Endothelial cell of umbilical vein (primary cell): ENCODE measurements around the gene WAPL. TPM values are rescaled to one million over a fixed set of nuclear protein-coding genes. Genes with fewer than 3 reads are reported as not detected.

Experiments used
- BruUV-seq: library from RNA; stranded (reverse); fragments of 400-500 nt; replicated peaks from 2 replicates; lab custom pipeline; 2021; lab: Mats Ljungman, UMichigan
- CTCF ChIA-PET: fragments of 300-600, 350-600 bp; sonication (Branson Sonifier 250); formaldehyde crosslinking; loops from one replicate; lab custom pipeline; 2021; ENCODE audit warnings: antibody characterized with exemption, inconsistent platforms; lab: Charles Lee
- POLR2A ChIA-PET: fragments of 300-600, 350-600 bp; sonication (Branson Sonifier 250); formaldehyde crosslinking; loops from one replicate; lab custom pipeline; 2021; ENCODE audit warnings: antibody characterized with exemption, inconsistent platforms; lab: Charles Lee
- DNase-seq: peaks from one replicate; pipeline ENCODE4 v3.0.0-alpha.2; 2011; ENCODE audit warnings: low read depth, low spot score
- FAIRE-seq: peaks from 2 replicates; lab custom pipeline; 2011; peaks lifted over from hg19 to GRCh38; lab: Jason Lieb, UNC
- H2AFZ ChIP-seq: 2 replicates; pipeline ENCODE4 v1.6.0; 2012; ENCODE audit warnings: low read depth, low read length, control low read depth, inconsistent platforms
- H3K27ac ChIP-seq: 2 replicates; pipeline ENCODE4 v1.5.1; 2011; ENCODE audit warnings: low read depth, mild to moderate bottlenecking, control low read depth, low read length, moderate library complexity; ENCODE audit not compliant: insufficient read depth
- H3K27me3 ChIP-seq, 2 experiments: 2 replicates each; pipeline versions ENCODE4 v1.6.0 to v1.6.1; 2011; ENCODE audit warnings: low read length in 2 of 2, mixed read lengths in 1 of 2; ENCODE audit not compliant: control insufficient read depth in 2 of 2, insufficient read depth in 2 of 2
- H3K36me3 ChIP-seq, 2 experiments: 2 replicates in 1 of 2; 3 replicates in 1 of 2; pipeline ENCODE4 v1.5.1; 2011; ENCODE audit warnings: low read length in 2 of 2, mild to moderate bottlenecking in 1 of 2, moderate library complexity in 1 of 2; ENCODE audit not compliant: control insufficient read depth in 2 of 2, insufficient read depth in 2 of 2; ENCODE audit errors: extremely low read depth in 1 of 2
- H3K4me1 ChIP-seq: 3 replicates; pipeline ENCODE4 v1.5.1; 2011; ENCODE audit warnings: mild to moderate bottlenecking, low read length; ENCODE audit not compliant: control insufficient read depth, insufficient read depth; ENCODE audit errors: extremely low read depth
- H3K4me2 ChIP-seq: 2 replicates; pipeline ENCODE4 v1.6.1; 2011; ENCODE audit warnings: low read length, control low read depth, mixed read lengths; ENCODE audit not compliant: insufficient read depth
- H3K4me3 ChIP-seq, 3 experiments: fragments of 200-600 bp in 1 of 3; sonication (generic), shearing (Covaris generic) in 1 of 3; replicated peaks in 1 of 3; 2 replicates each; pipeline ENCODE4 v1.5.1; 2011 to 2016; ENCODE audit warnings: control low read depth in 3 of 3, low read length in 3 of 3, mild to moderate bottlenecking in 2 of 3, inconsistent platforms in 1 of 3, low read depth in 1 of 3, moderate library complexity in 1 of 3; ENCODE audit not compliant: insufficient read depth in 1 of 3
- H3K79me2 ChIP-seq: 2 replicates; pipeline ENCODE4 v1.6.0; 2012; ENCODE audit warnings: low read length, inconsistent platforms; ENCODE audit not compliant: control insufficient read depth, insufficient read depth
- H3K9ac ChIP-seq: replicated peaks from 2 replicates; pipeline ENCODE3; 2011; ENCODE audit warnings: low read length, control low read depth; ENCODE audit not compliant: insufficient read depth; ENCODE audit errors: extremely low read depth
- H3K9me1 ChIP-seq: replicated peaks from 3 replicates; pipeline ENCODE4 v1.6.0; 2011; ENCODE audit warnings: mild to moderate bottlenecking, low read length; ENCODE audit not compliant: control insufficient read depth, insufficient read depth; ENCODE audit errors: extremely low read depth
- H3K9me3 ChIP-seq: replicated peaks from 2 replicates; pipeline ENCODE4 v1.5.1; 2012; ENCODE audit warnings: low read length, inconsistent platforms; ENCODE audit not compliant: control insufficient read depth, insufficient read depth
- H4K20me1 ChIP-seq: replicated peaks from 2 replicates; pipeline ENCODE3; 2011; ENCODE audit warnings: mild to moderate bottlenecking, low read length; ENCODE audit not compliant: control insufficient read depth, insufficient read depth; ENCODE audit errors: extremely low read depth
- CTCF ChIP-seq, 2 donors: IDR thresholded peaks; 1 replicate in 1 of 2; 2 replicates in 1 of 2; pipeline ENCODE4 v1.5.1; 2011; ENCODE audit warnings: low read length in 2 of 2, mild to moderate bottlenecking in 2 of 2, moderate library complexity in 2 of 2, control low read depth in 1 of 2, inconsistent platforms in 1 of 2, low read depth in 1 of 2; ENCODE audit not compliant: insufficient read depth in 1 of 2; ENCODE audit errors: extremely low read depth in 1 of 2
- EZH2 ChIP-seq: IDR thresholded peaks from 2 replicates; pipeline ENCODE4 v1.6.1; 2012; ENCODE audit warnings: borderline replicate concordance, low read depth, mild to moderate bottlenecking, moderate library complexity, low read length, inconsistent platforms; ENCODE audit not compliant: severe bottlenecking
- FOS ChIP-seq: IDR thresholded peaks from 2 replicates; pipeline ENCODE4 v1.6.1; 2011; ENCODE audit warnings: mild to moderate bottlenecking, low read length, moderate library complexity, borderline replicate concordance; ENCODE audit not compliant: insufficient read depth
- GATA2 ChIP-seq: IDR thresholded peaks from 2 replicates; pipeline ENCODE4 v1.7.0; 2011; ENCODE audit warnings: low read depth, mild to moderate bottlenecking, moderate library complexity, mixed read lengths, low read length; ENCODE audit not compliant: insufficient read length, insufficient read depth
- JUN ChIP-seq: IDR thresholded peaks from 2 replicates; pipeline ENCODE4 v1.6.1; 2011; ENCODE audit warnings: borderline replicate concordance, low read depth; ENCODE audit not compliant: insufficient read length, insufficient read depth
- MAX ChIP-seq: IDR thresholded peaks from 2 replicates; pipeline ENCODE4 v1.6.1; 2011; ENCODE audit not compliant: insufficient read depth, insufficient read length
- MYC ChIP-seq: IDR thresholded peaks from one replicate; pipeline ENCODE4 v1.6.1; 2011; ENCODE audit warnings: mild to moderate bottlenecking, low read depth, low read length
- POLR2A ChIP-seq: IDR thresholded peaks from 2 replicates; pipeline ENCODE4 v1.6.1; 2012; ENCODE audit warnings: low read depth, mild to moderate bottlenecking, control low read depth, low read length
- POLR2AphosphoS5 ChIP-seq: IDR thresholded peaks from 2 replicates; pipeline ENCODE4 v1.6.1; 2012; ENCODE audit warnings: low read depth, mild to moderate bottlenecking, control low read depth, low read length, moderate library complexity; ENCODE audit not compliant: insufficient read depth
- dilution Hi-C: fragments of 300-500 bp; cut with MboI; formaldehyde crosslinking; loops from one replicate; pipeline ENCODE4 v1.15.0; 2019; ENCODE audit warnings: low sequenced_read_pairs; ENCODE audit not compliant: extremely low pct_ligation_motif_present
- intact Hi-C: fragments of 100-400 bp; cut with micrococcal nuclease; formaldehyde crosslinking; loops from one replicate; pipeline ENCODE4 v1.10.0; 2022
- polyA plus RNA-seq, 4 experiments: library from polyadenylated mRNA; depleted of rRNA in 3 of 4; stranded (reverse) in 3 of 4; unstranded in 1 of 4; fragments of >200 nt; gene quantifications; 2 replicates each; pipeline versions ENCODE4 v1.2.1 to v1.2.3, GENCODE V29; 2011 to 2012; ENCODE audit warnings: missing spikeins in 1 of 4
- total RNA-seq: library from RNA; stranded (reverse); gene quantifications from 2 replicates; pipeline ENCODE4 v1.2.3, GENCODE V29; 2021

Gene WAPL
- total and polyA plus RNA-seq, 2 donors (not counting 3 experiments of a cell fraction or from before 2014, with no cell fraction given): 9.2 to 35.1 TPM

GRCh38 chr10:86489071-86489810 is 32.4 kb downstream of the WAPL start:
- intact Hi-C loops (no loop called here), dilution Hi-C loops (no loop called here)
- H3K36me3 ChIP-seq: peaks cover 1 to 9% of the 10 kb centered on the region in 2 experiments

More at GRCh38 chr10:86489071-86489810, 32.4 kb downstream of the WAPL start:
- no peak overlapping the region for H3K4me2 ChIP-seq
- CTCF ChIA-PET: interaction anchor here (0.7 kb wide), 1 partner anchor 12 kb away, joined by 3 read pairs; no protein-coding TSS in a partner anchor
- H4K20me1 ChIP-seq: no peaks in the 10 kb centered on the region
- no peaks in the 10 kb centered on the region for H3K9me1 ChIP-seq
- H2AFZ ChIP-seq: no peak overlapping the region
- no peak for FAIRE-seq
- no peaks in the 10 kb centered on the region for H3K4me1 ChIP-seq
- no peaks in the 10 kb centered on the region for H3K27me3 ChIP-seq
- H3K79me2 ChIP-seq: peaks cover 40% of the 10 kb centered on the region
- no peaks in the 10 kb centered on the region for H3K9me3 ChIP-seq
- TF ChIP-seq POLR2A: no peak
- no peak for TF ChIP-seq MAX
- no peak for TF ChIP-seq MYC
- TF ChIP-seq CTCF (IDR thresholded peaks at IDR 0.05; ENCODE audit: extremely low read depth in 1 of 2, insufficient read depth in 1 of 2, low read depth in 1 of 2, low read length in 2 of 2): no peak
- TF ChIP-seq FOS: no peak
- no peak for TF ChIP-seq EZH2
- no peak for TF ChIP-seq GATA2
- no peak for TF ChIP-seq JUN
- TF ChIP-seq POLR2AphosphoS5: no peak
- no TSS peak for BruUV-seq
- POLR2A ChIA-PET: no interaction called here
- H3K27ac ChIP-seq: no peak overlapping the region
- H3K4me3 ChIP-seq: no peak overlapping the region
- no peak overlapping the region for H3K9ac ChIP-seq
- no peak for DNase-seq
